ENCODE results near the gene HOXD3. TPM values are rescaled to one million over a fixed set of nuclear protein-coding genes. Genes with fewer than 3 reads are reported as not detected.

The HOXD3 gene
- total RNA-seq, 2 experiments from 2014 or later, result not detected

DNA sequence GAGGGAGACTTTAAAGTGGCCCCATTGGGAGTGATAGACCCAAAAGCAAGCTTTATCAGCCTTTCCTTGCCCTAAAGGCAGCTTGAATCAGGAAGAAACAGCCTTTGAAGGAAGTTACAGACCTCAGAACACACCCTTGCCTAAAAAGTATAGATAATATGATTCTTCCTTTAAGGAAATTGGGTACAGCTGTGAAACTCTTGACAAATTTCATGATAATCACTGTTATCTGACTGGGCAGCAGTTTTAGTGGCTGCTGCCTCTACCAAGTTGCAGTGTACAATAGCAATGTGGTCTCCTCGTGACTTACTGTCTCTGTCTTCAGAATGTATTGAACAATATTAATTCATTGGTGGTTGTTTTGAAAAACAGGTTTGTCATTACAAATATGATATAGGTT, 48.0 kb downstream of the HOXD3 start:
- H3K4me1 ChIP-seq (ENCODE audit: insufficient read depth, low read length, poor library complexity, severe bottlenecking), result no peaks in the 10 kb centered on the region
- H4K20me1 ChIP-seq (ENCODE audit: insufficient read depth, low read length), result no peaks in the 10 kb centered on the region
- no TSS peak for BruUV-seq (replicated peaks)
- no peak overlapping the region for H3K4me2 ChIP-seq (ENCODE audit: low read length)
- ChIA-PET POLR2A (no interaction called here), CTCF (ENCODE audit: unreplicated experiment) (no interaction called here)
- no peak for DNase-seq (ENCODE audit: low spot score)
- no peaks in the 10 kb centered on the region for H3K79me2 ChIP-seq (ENCODE audit: insufficient read depth, low read depth, low read length)
- H3K9me3 ChIP-seq (ENCODE audit: low read length), result no peaks in the 10 kb centered on the region
- no peak overlapping the region for H3K4me3 ChIP-seq (ENCODE audit: low read depth, low read length, poor library complexity, severe bottlenecking)
- no peak overlapping the region for H3K27ac ChIP-seq (ENCODE audit: low read depth, low read length, poor library complexity, severe bottlenecking)
- TF ChIP-seq, protein P1, sequence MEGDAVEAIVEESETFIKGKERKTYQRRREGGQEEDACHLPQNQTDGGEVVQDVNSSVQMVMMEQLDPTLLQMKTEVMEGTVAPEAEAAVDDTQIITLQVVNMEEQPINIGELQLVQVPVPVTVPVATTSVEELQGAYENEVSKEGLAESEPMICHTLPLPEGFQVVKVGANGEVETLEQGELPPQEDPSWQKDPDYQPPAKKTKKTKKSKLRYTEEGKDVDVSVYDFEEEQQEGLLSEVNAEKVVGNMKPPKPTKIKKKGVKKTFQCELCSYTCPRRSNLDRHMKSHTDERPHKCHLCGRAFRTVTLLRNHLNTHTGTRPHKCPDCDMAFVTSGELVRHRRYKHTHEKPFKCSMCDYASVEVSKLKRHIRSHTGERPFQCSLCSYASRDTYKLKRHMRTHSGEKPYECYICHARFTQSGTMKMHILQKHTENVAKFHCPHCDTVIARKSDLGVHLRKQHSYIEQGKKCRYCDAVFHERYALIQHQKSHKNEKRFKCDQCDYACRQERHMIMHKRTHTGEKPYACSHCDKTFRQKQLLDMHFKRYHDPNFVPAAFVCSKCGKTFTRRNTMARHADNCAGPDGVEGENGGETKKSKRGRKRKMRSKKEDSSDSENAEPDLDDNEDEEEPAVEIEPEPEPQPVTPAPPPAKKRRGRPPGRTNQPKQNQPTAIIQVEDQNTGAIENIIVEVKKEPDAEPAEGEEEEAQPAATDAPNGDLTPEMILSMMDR (conservative IDR thresholded peaks at IDR 0.05; ENCODE audit: low read length), result no peak
- no peak for TF ChIP-seq EZH2phosphoT487 (IDR thresholded peaks at IDR 0.05; ENCODE audit: borderline replicate concordance, low read depth, low read length)
- no peak overlapping the region for H2AFZ ChIP-seq (ENCODE audit: low read length)
- H3K9me2 ChIP-seq (ENCODE audit: insufficient read depth, low read length), result no peaks in the 10 kb centered on the region
- no peaks in the 10 kb centered on the region for H3K36me3 ChIP-seq (ENCODE audit: insufficient read depth, low read length)
- intact Hi-C loops (cut with micrococcal nuclease; ENCODE audit: unreplicated experiment), result no loop called here

DNA sequence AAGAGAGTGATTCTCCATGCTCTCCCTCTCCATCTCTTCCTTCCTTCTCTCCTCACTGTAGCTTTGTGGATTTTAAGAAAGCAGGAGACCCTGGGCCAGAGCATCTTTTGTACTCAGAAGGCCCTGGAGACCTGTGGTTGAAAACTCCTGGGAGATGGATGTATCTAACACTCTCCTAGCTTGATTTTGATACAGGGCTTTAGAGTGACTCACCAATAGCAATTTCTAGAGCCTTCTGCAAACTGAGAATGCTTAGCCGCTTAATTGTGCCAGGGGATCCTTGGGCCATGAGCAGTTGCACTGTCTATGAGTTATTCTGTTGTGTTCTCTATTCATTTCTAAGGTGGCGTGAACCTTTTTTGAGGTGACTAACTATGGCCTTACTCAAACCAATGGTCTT, 49.0 kb downstream of the HOXD3 start:
- TF ChIP-seq, protein P1 (conservative IDR thresholded peaks at IDR 0.05; ENCODE audit: low read length), result no peak
- TF ChIP-seq EZH2phosphoT487 (IDR thresholded peaks at IDR 0.05; ENCODE audit: borderline replicate concordance, low read depth, low read length), result no peak
- H3K27ac ChIP-seq (ENCODE audit: low read depth, low read length, poor library complexity, severe bottlenecking), result no peak overlapping the region
- H3K4me3 ChIP-seq (ENCODE audit: low read depth, low read length, poor library complexity, severe bottlenecking), result no peak overlapping the region
- H3K9me3 ChIP-seq (ENCODE audit: low read length), result no peaks in the 10 kb centered on the region
- no peak overlapping the region for H3K4me2 ChIP-seq (ENCODE audit: low read length)
- ChIA-PET POLR2A (no interaction called here), CTCF (ENCODE audit: unreplicated experiment) (no interaction called here)
- no TSS peak for BruUV-seq (replicated peaks)
- no peaks in the 10 kb centered on the region for H3K9me2 ChIP-seq (ENCODE audit: insufficient read depth, low read length)
- H3K36me3 ChIP-seq (ENCODE audit: insufficient read depth, low read length), result no peaks in the 10 kb centered on the region
- H3K4me1 ChIP-seq (ENCODE audit: insufficient read depth, low read length, poor library complexity, severe bottlenecking), result no peaks in the 10 kb centered on the region
- intact Hi-C loops (cut with micrococcal nuclease; ENCODE audit: unreplicated experiment), result no loop called here
- H3K79me2 ChIP-seq (ENCODE audit: insufficient read depth, low read depth, low read length), result no peaks in the 10 kb centered on the region
- DNase-seq (ENCODE audit: low spot score), result no peak
- H4K20me1 ChIP-seq (ENCODE audit: insufficient read depth, low read length), result no peaks in the 10 kb centered on the region
- no peak overlapping the region for H2AFZ ChIP-seq (ENCODE audit: low read length)

DNA sequence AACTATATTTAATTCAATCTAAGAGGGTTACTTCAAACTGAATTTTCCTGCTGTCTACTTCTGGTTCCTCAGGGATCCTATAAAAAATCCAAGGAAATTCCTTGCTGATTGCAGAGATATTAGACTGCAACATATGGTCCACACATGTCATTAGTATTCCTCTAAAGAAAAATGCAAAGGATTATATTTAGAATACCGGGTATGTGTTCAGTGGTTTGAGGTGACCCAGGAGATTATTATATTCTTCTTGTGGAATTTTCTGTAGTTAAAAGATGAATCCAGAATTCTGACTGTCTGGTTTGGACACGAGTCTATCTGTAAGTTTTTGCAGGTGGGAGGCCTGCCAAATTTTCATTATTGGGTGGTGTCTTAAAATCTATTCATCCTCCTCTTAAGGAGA, 49.6 kb downstream of the HOXD3 start:
- Histone ChIP-seq H3K27ac (ENCODE audit: low read depth, low read length, poor library complexity, severe bottlenecking) (no peak overlapping the region), H3K9me3 (ENCODE audit: low read length) (no peaks in the 10 kb centered on the region), H2AFZ (ENCODE audit: low read length) (no peak overlapping the region), H3K36me3 (ENCODE audit: insufficient read depth, low read length) (no peaks in the 10 kb centered on the region), H3K4me1 (ENCODE audit: insufficient read depth, low read length, poor library complexity, severe bottlenecking) (no peaks in the 10 kb centered on the region), H3K9me2 (ENCODE audit: insufficient read depth, low read length) (no peaks in the 10 kb centered on the region), H4K20me1 (ENCODE audit: insufficient read depth, low read length) (no peaks in the 10 kb centered on the region), H3K4me3 (ENCODE audit: low read depth, low read length, poor library complexity, severe bottlenecking) (no peak overlapping the region), H3K4me2 (ENCODE audit: low read length) (no peak overlapping the region), H3K79me2 (ENCODE audit: insufficient read depth, low read depth, low read length) (no peaks in the 10 kb centered on the region)
- intact Hi-C loops (cut with micrococcal nuclease; ENCODE audit: unreplicated experiment), result no loop called here
- BruUV-seq (replicated peaks), result no TSS peak
- no peak for DNase-seq (ENCODE audit: low spot score)
- ChIA-PET CTCF (ENCODE audit: unreplicated experiment) (no interaction called here), POLR2A (no interaction called here)
- TF ChIP-seq, protein P1 (conservative IDR thresholded peaks at IDR 0.05; ENCODE audit: low read length), result no peak
- TF ChIP-seq EZH2phosphoT487 (IDR thresholded peaks at IDR 0.05; ENCODE audit: borderline replicate concordance, low read depth, low read length), result no peak

Measured in OCI-LY7 (cell line).